ENCODE results near the gene UBE4B.

The UBE4B gene

GRCh38 chr1:10046356-10047085 is 13.8 kb downstream of the UBE4B start:
- Histone ChIP-seq H3K4ac (ENCODE audit: low read depth in 1 of 2, low read length in 2 of 2) (peak overlapping the region in 1 of 2 experiments; percentile 59), H2BK5ac (ENCODE audit: low read depth, low read length, poor library complexity, severe bottlenecking) (no peak overlapping the region), H2AK5ac (ENCODE audit: low read length, severe bottlenecking) (no peak overlapping the region), H4K8ac (ENCODE audit: low read length) (no peak overlapping the region), H3K23ac (ENCODE audit: low read length in 2 of 2) (no peak overlapping the region), H3K36me3 (ENCODE audit: control insufficient read depth in 1 of 2, insufficient read depth in 2 of 2, low read depth in 1 of 2, low read length in 2 of 2) (peaks cover 16 to 21% of the 10 kb centered on the region in 2 experiments), H3K4me1 (ENCODE audit: control insufficient read depth, insufficient read depth, low read depth, low read length) (peaks cover 7% of the 10 kb centered on the region), H4K91ac (ENCODE audit: low read length) (no peak overlapping the region), H3K4me2 (ENCODE audit: low read length, poor library complexity, severe bottlenecking) (no peak overlapping the region), H3K79me1 (replicated peaks; ENCODE audit: low read length, poor library complexity, severe bottlenecking) (peaks cover 48% of the 10 kb centered on the region), H3K4me3 (ENCODE audit: insufficient read depth in 1 of 2, low read depth in 1 of 2, low read length in 2 of 2) (peak overlapping the region in 1 of 2 experiments; percentile 39), H3K27me3 (ENCODE audit: control insufficient read depth in 1 of 2, insufficient read depth in 1 of 2, low read length in 2 of 2) (no peaks in the 10 kb centered on the region), H3K9ac (ENCODE audit: low read length) (peak overlapping the region; percentile 53), H2BK15ac (ENCODE audit: low read depth, poor library complexity, severe bottlenecking) (no peak overlapping the region), H2BK12ac (ENCODE audit: low read length in 2 of 2) (peak overlapping the region in 1 of 2 experiments; percentile 24), H3K27ac (ENCODE audit: low read length, poor library complexity, severe bottlenecking) (no peak overlapping the region), H2BK120ac (ENCODE audit: low read depth, low read length) (no peak overlapping the region), H2AFZ (ENCODE audit: low read depth, low read length) (no peak overlapping the region), H3K18ac (ENCODE audit: low read depth in 1 of 2, low read length in 2 of 2) (peak overlapping the region in 1 of 2 experiments; percentile 46), H3K9me3 (ENCODE audit: control insufficient read depth, low read length) (no peaks in the 10 kb centered on the region), H3K14ac (ENCODE audit: low read length in 2 of 2) (no peak overlapping the region)
- WGBS = 95% methylated on average over 8 of the region's 8 CpGs
- DNase-seq = no peak

- peak overlapping the region; percentile 39 for H4K91ac ChIP-seq (ENCODE audit: low read length)
Measured at GRCh38 chr1:10048601-10049000, 15.8 kb downstream of the UBE4B start.

GRCh38 chr1:10050611-10051010 is 17.9 kb downstream of the UBE4B start:
- Histone ChIP-seq H3K27me3 (ENCODE audit: control insufficient read depth in 1 of 2, insufficient read depth in 1 of 2, low read length in 2 of 2) (no peaks in the 10 kb centered on the region), H3K79me1 (replicated peaks; ENCODE audit: low read length, poor library complexity, severe bottlenecking) (peaks cover 44% of the 10 kb centered on the region), H3K27ac (ENCODE audit: low read length, poor library complexity, severe bottlenecking) (no peak overlapping the region), H3K4me1 (ENCODE audit: control insufficient read depth, insufficient read depth, low read depth, low read length) (peaks cover 9% of the 10 kb centered on the region), H2BK15ac (ENCODE audit: low read depth, poor library complexity, severe bottlenecking) (no peak overlapping the region), H2BK5ac (ENCODE audit: low read depth, low read length, poor library complexity, severe bottlenecking) (no peak overlapping the region), H3K4me3 (ENCODE audit: insufficient read depth in 1 of 2, low read depth in 1 of 2, low read length in 2 of 2) (no peak overlapping the region), H3K18ac (ENCODE audit: low read depth in 1 of 2, low read length in 2 of 2) (no peak overlapping the region), H3K9ac (ENCODE audit: low read length) (no peak overlapping the region), H3K14ac (ENCODE audit: low read length in 2 of 2) (no peak overlapping the region), H3K4ac (ENCODE audit: low read depth in 1 of 2, low read length in 2 of 2) (no peak overlapping the region), H2AK5ac (ENCODE audit: low read length, severe bottlenecking) (no peak overlapping the region), H3K4me2 (ENCODE audit: low read length, poor library complexity, severe bottlenecking) (no peak overlapping the region), H2BK12ac (ENCODE audit: low read length in 2 of 2) (no peak overlapping the region), H3K23ac (ENCODE audit: low read length in 2 of 2) (no peak overlapping the region), H3K36me3 (ENCODE audit: control insufficient read depth in 1 of 2, insufficient read depth in 2 of 2, low read depth in 1 of 2, low read length in 2 of 2) (peaks cover 7 to 8% of the 10 kb centered on the region in 2 experiments), H2AFZ (ENCODE audit: low read depth, low read length) (no peak overlapping the region), H2BK120ac (ENCODE audit: low read depth, low read length) (no peak overlapping the region), H4K91ac (ENCODE audit: low read length) (no peak overlapping the region), H4K8ac (ENCODE audit: low read length) (no peak overlapping the region), H3K9me3 (ENCODE audit: control insufficient read depth, low read length) (no peaks in the 10 kb centered on the region)
- 97% methylated on average over 3 of the region's 3 CpGs for WGBS
- no peak for DNase-seq

More at GRCh38 chr1:10048601-10049000, 15.8 kb downstream of the UBE4B start:
- Histone ChIP-seq H3K9ac (ENCODE audit: low read length) (no peak overlapping the region), H3K36me3 (ENCODE audit: control insufficient read depth in 1 of 2, insufficient read depth in 2 of 2, low read depth in 1 of 2, low read length in 2 of 2) (peaks cover 13 to 15% of the 10 kb centered on the region in 2 experiments), H2AFZ (ENCODE audit: low read depth, low read length) (no peak overlapping the region), H2BK12ac (ENCODE audit: low read length in 2 of 2) (no peak overlapping the region), H3K18ac (ENCODE audit: low read depth in 1 of 2, low read length in 2 of 2) (no peak overlapping the region), H3K4me2 (ENCODE audit: low read length, poor library complexity, severe bottlenecking) (no peak overlapping the region), H3K9me3 (ENCODE audit: control insufficient read depth, low read length) (no peaks in the 10 kb centered on the region), H2BK15ac (ENCODE audit: low read depth, poor library complexity, severe bottlenecking) (no peak overlapping the region), H3K14ac (ENCODE audit: low read length in 2 of 2) (no peak overlapping the region), H2BK5ac (ENCODE audit: low read depth, low read length, poor library complexity, severe bottlenecking) (no peak overlapping the region), H3K4me3 (ENCODE audit: insufficient read depth in 1 of 2, low read depth in 1 of 2, low read length in 2 of 2) (no peak overlapping the region), H2AK5ac (ENCODE audit: low read length, severe bottlenecking) (no peak overlapping the region), H3K27me3 (ENCODE audit: control insufficient read depth in 1 of 2, insufficient read depth in 1 of 2, low read length in 2 of 2) (no peaks in the 10 kb centered on the region), H3K4ac (ENCODE audit: low read depth in 1 of 2, low read length in 2 of 2) (no peak overlapping the region), H3K4me1 (ENCODE audit: control insufficient read depth, insufficient read depth, low read depth, low read length) (peaks cover 7% of the 10 kb centered on the region), H3K79me1 (replicated peaks; ENCODE audit: low read length, poor library complexity, severe bottlenecking) (peaks cover 55% of the 10 kb centered on the region), H3K27ac (ENCODE audit: low read length, poor library complexity, severe bottlenecking) (no peak overlapping the region), H4K8ac (ENCODE audit: low read length) (no peak overlapping the region), H2BK120ac (ENCODE audit: low read depth, low read length) (no peak overlapping the region), H3K23ac (ENCODE audit: low read length in 2 of 2) (no peak overlapping the region)
- WGBS = 100% methylated on average over 2 of the region's 3 CpGs
- no peak for DNase-seq

DNA sequence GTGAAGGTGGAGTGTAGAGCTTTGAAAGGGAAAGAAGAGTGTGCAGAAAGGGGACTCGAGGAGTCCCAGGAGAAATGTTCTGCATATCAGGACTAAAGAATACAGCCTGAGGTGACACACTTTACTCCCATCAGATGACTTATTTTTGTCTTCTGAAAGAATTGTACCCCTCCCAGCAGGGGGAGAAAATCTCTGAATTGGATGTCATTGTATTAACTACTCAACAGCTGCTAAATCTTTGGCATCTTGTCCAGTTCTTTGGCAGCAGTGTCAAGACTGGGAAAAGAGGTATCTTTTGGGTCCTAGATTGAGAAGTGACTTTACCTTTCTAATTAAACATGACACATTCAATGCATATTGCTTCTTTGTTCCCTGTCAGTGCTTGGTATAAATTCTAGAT is 18.9 kb downstream of the UBE4B start:
- H3K9me3 ChIP-seq (ENCODE audit: control insufficient read depth, low read length) = no peaks in the 10 kb centered on the region
- H3K9ac ChIP-seq (ENCODE audit: low read length) = no peak overlapping the region
- no peak overlapping the region for H2BK120ac ChIP-seq (ENCODE audit: low read depth, low read length)
- DNase-seq = no peak
- no peak overlapping the region for H2BK5ac ChIP-seq (ENCODE audit: low read depth, low read length, poor library complexity, severe bottlenecking)
- H2BK15ac ChIP-seq (ENCODE audit: low read depth, poor library complexity, severe bottlenecking) = no peak overlapping the region
- 100% methylated on average over 1 of the region's 1 CpG for WGBS
- no peak overlapping the region for H3K23ac ChIP-seq (ENCODE audit: low read length in 2 of 2)
- H2AFZ ChIP-seq (ENCODE audit: low read depth, low read length) = no peak overlapping the region
- H3K27ac ChIP-seq (ENCODE audit: low read length, poor library complexity, severe bottlenecking) = no peak overlapping the region
- H3K4me3 ChIP-seq (ENCODE audit: insufficient read depth in 1 of 2, low read depth in 1 of 2, low read length in 2 of 2) = no peak overlapping the region
- H3K14ac ChIP-seq (ENCODE audit: low read length in 2 of 2) = no peak overlapping the region
- H2BK12ac ChIP-seq (ENCODE audit: low read length in 2 of 2) = no peak overlapping the region
- no peak overlapping the region for H2AK5ac ChIP-seq (ENCODE audit: low read length, severe bottlenecking)
- H3K4me1 ChIP-seq (ENCODE audit: control insufficient read depth, insufficient read depth, low read depth, low read length) = peaks cover 6% of the 10 kb centered on the region
- H3K27me3 ChIP-seq (ENCODE audit: control insufficient read depth in 1 of 2, insufficient read depth in 1 of 2, low read length in 2 of 2) = no peaks in the 10 kb centered on the region
- H3K4me2 ChIP-seq (ENCODE audit: low read length, poor library complexity, severe bottlenecking) = no peak overlapping the region
- no peak overlapping the region for H3K18ac ChIP-seq (ENCODE audit: low read depth in 1 of 2, low read length in 2 of 2)
- H4K8ac ChIP-seq (ENCODE audit: low read length) = no peak overlapping the region
- H4K91ac ChIP-seq (ENCODE audit: low read length) = no peak overlapping the region
- peaks cover 46% of the 10 kb centered on the region for H3K79me1 ChIP-seq (replicated peaks; ENCODE audit: low read length, poor library complexity, severe bottlenecking)
- no peak overlapping the region for H3K4ac ChIP-seq (ENCODE audit: low read depth in 1 of 2, low read length in 2 of 2)
- H3K36me3 ChIP-seq (ENCODE audit: control insufficient read depth in 1 of 2, insufficient read depth in 2 of 2, low read depth in 1 of 2, low read length in 2 of 2) = peaks cover 7 to 8% of the 10 kb centered on the region in 2 experiments
